Measurements from ENCODE around the gene PXMP2. TPM values are rescaled to one million over a fixed set of nuclear protein-coding genes. Genes with fewer than 3 reads are reported as not detected.

The PXMP2 gene
- total and polyA plus RNA-seq, 12 donors, result 17.7 to 75.6 (median 46.7) TPM

DNA sequence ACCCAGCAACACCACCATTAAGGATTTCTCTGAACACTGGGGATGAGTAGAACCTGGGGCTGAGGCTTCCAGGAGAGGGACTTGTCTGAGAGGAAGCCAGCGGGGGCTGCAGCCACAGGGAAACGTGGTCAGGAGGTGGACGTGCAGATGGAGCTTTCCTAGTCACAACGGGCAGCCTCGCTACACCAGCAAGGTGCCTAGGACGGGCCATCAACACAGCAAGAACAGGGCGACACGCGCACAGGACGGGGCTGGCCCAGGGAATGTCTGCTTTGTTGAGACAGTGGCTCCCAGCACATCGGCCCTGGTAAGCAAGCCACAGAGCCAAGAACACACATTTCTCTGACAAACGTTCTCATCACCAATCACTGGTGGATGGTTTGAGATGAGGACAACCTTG is 49.0 kb downstream of the PXMP2 start:
- intact Hi-C loops (cut with DNase I), result no loop called here
- no peaks in the 10 kb centered on the region for H3K9me3 ChIP-seq
- peaks cover 0 to 23% (median 14%) of the 10 kb centered on the region in 9 donors for H3K4me1 ChIP-seq
- TF ChIP-seq CTCF (IDR thresholded peaks at IDR 0.05), result no peak
- 92% methylated on average over 12 of the region's 12 CpGs for WGBS, 2 donors
- ATAC-seq, result no peak
- H3K36me3 ChIP-seq, result peaks cover 4 to 99% (median 61%) of the 10 kb centered on the region in 9 donors
- H3K27ac ChIP-seq, result peak overlapping the region in 1 of 10 donors; percentile 14
- no peaks in the 10 kb centered on the region for H3K27me3 ChIP-seq
- no peak for DNase-seq
- no peak overlapping the region for H3K4me3 ChIP-seq

DNA sequence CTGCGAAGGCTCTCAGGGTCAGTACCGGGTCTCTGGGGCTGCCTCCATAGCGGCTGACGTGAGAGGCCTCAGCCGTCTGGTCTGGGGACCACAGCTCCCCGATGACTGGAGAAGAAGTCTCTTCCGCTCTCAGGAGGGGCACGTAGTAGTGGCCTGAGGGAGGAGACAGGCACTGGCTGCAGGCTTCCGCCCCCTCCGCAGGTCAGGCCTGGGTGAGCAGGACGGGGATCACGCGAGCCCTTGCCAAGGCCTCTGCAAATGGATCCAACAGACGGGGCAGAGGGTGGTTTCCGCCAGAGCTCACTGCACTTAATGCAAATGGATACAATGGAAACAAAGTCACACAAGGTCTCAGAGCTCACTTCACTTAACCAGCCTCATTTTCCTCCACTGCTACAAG is 49.5 kb downstream of the PXMP2 start:
- Histone ChIP-seq H3K4me1 (peaks cover 0 to 27% (median 14%) of the 10 kb centered on the region in 9 donors), H3K36me3 (peaks cover 0 to 99% (median 60%) of the 10 kb centered on the region in 9 donors), H3K27ac (peak overlapping the region in 1 of 10 donors; percentile 14), H3K4me3 (no peak overlapping the region), H3K27me3 (no peaks in the 10 kb centered on the region), H3K9me3 (no peaks in the 10 kb centered on the region)
- no peak for TF ChIP-seq CTCF (IDR thresholded peaks at IDR 0.05)
- ATAC-seq (no peak), DNase-seq (no peak)
- intact Hi-C loops (cut with DNase I), result no loop called here
- WGBS, 2 donors, result 93 to 94% methylated on average over 15 of the region's 15 CpGs

DNA sequence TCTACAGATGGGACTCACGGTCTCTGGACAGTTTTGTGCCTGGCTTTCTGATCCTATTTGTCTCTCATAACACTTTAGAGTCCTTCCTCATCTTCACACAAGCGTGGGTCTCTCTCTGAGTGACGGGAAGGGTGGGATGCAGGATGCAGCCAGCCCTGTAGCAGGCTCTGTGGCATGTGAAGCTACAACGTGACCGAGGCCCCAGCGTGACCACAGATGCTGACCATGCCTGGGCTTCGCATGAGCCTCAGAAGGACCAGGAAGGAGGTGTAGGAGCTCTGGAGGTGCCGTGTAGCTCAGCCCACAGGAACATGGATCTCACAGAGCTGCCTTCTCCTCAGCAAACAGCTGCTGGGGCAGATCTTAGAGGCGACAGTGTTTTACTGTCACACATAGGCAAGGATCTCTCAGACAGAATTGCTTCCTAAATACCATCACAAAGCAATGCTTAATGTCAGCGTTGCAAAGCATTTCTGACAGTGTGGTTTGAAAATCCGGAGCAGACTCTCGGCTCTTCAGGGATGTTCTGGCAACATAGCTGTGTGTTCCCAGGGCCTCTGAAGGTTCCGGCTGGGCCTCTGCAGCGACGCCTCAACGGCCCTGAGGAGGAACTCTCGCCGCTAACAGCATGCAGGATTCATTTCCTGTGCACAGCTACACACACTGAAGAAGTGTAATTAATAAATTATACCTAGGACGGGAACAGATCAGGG is 52.4 kb downstream of the PXMP2 start:
- intact Hi-C loops (cut with DNase I), result no loop called here
- 50 to 65% methylated on average over 19 of the region's 19 CpGs for WGBS, 2 donors
- TF ChIP-seq CTCF (IDR thresholded peaks at IDR 0.05), result no peak
- Histone ChIP-seq H3K9me3 (no peaks in the 10 kb centered on the region), H3K4me1 (peaks cover 0 to 27% (median 14%) of the 10 kb centered on the region in 9 donors), H3K36me3 (peaks cover 0 to 100% (median 55%) of the 10 kb centered on the region in 9 donors), H3K27me3 (no peaks in the 10 kb centered on the region), H3K4me3 (no peak overlapping the region), H3K27ac (peak overlapping the region in 9 of 10 donors; percentile 32 to 84 (median 80))
- ATAC-seq (peak in 7 of 8 donors; percentile 31 to 62 (median 50)), DNase-seq (no peak)

DNA sequence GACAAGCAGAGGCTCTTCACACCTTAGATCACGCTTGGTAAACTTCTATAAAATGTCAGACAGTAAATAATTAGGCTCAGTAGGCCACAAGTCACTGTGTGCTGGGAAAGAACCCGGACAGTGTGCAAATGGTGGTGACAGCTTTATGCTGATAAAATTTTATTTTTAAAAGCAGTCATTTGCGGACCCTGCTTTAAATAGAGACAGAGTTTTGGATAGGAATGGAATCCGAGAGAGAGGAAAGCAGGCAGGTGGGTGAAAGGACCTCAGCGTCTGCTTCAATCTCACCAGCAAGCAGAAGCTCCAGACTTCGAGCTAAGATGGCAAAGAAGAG is 52.9 kb downstream of the PXMP2 start:
- DNase-seq (no peak), ATAC-seq (peak; percentile 37 to 80 (median 66))
- Histone ChIP-seq H3K27me3 (no peaks in the 10 kb centered on the region), H3K9me3 (no peaks in the 10 kb centered on the region), H3K27ac (peak overlapping the region in 9 of 10 donors; percentile 32 to 84 (median 80)), H3K4me1 (peaks cover 0 to 27% (median 14%) of the 10 kb centered on the region in 9 donors), H3K36me3 (peaks cover 0 to 100% (median 55%) of the 10 kb centered on the region in 9 donors), H3K4me3 (no peak overlapping the region)
- WGBS, 2 donors, result 45 to 52% methylated on average over 6 of the region's 6 CpGs
- TF ChIP-seq CTCF (IDR thresholded peaks at IDR 0.05), result no peak
- intact Hi-C loops (cut with DNase I), result no loop called here
